Measurements from ENCODE around the gene DSG4. TPM values are rescaled to one million over a fixed set of nuclear protein-coding genes. Genes with fewer than 3 reads are reported as not detected.

DSG4 gene
- total RNA-seq, 2 experiments from 2014 or later: not detected

GRCh38 chr18:31436825-31437224, 60.2 kb downstream of the DSG4 start:
- ATAC-seq: no peak
- ChIA-PET CTCF (no interaction called here), POLR2A (no interaction called here)
- Mint-ChIP-seq H3K36me3 (ENCODE audit: low read depth) (no peaks in the 10 kb centered on the region), H3K27ac (no peak overlapping the region), H3K9me3 (ENCODE audit: insufficient read depth) (peaks cover 3% of the 10 kb centered on the region), H3K27me3 (ENCODE audit: low read depth) (no peaks in the 10 kb centered on the region), H3K4me3 (no peak overlapping the region), H3K4me1 (ENCODE audit: low read depth) (no peaks in the 10 kb centered on the region)
- no peak for DNase-seq

GRCh38 chr18:31438402-31438801, 61.8 kb downstream of the DSG4 start:
- no peak for ATAC-seq
- no peak overlapping the region for H3K27ac Mint-ChIP-seq
- H3K9me3 Mint-ChIP-seq (ENCODE audit: insufficient read depth): no peaks in the 10 kb centered on the region
- H3K36me3 Mint-ChIP-seq (ENCODE audit: low read depth): no peaks in the 10 kb centered on the region
- ChIA-PET POLR2A (no interaction called here), CTCF (no interaction called here)
- no peaks in the 10 kb centered on the region for H3K4me1 Mint-ChIP-seq (ENCODE audit: low read depth)
- no peak overlapping the region for H3K4me3 Mint-ChIP-seq
- DNase-seq: no peak
- no peaks in the 10 kb centered on the region for H3K27me3 Mint-ChIP-seq (ENCODE audit: low read depth)

GRCh38 chr18:31439807-31440325, 63.3 kb downstream of the DSG4 start:
- H3K27me3 Mint-ChIP-seq (ENCODE audit: low read depth): no peaks in the 10 kb centered on the region
- H3K36me3 Mint-ChIP-seq (ENCODE audit: low read depth): no peaks in the 10 kb centered on the region
- H3K9me3 Mint-ChIP-seq (ENCODE audit: insufficient read depth): no peaks in the 10 kb centered on the region
- no peaks in the 10 kb centered on the region for H3K4me1 Mint-ChIP-seq (ENCODE audit: low read depth)
- ChIA-PET CTCF (interaction anchor here (1.6 kb wide), 1 partner anchor 16 kb away, joined by 5 read pairs; no protein-coding TSS in a partner anchor), POLR2A (no interaction called here)
- DNase-seq (no peak), ATAC-seq (no peak)
- H3K27ac Mint-ChIP-seq: no peak overlapping the region
- H3K4me3 Mint-ChIP-seq: no peak overlapping the region

- H3K4me3 Mint-ChIP-seq: no peak overlapping the region
- DNase-seq: no peak
- no peaks in the 10 kb centered on the region for H3K9me3 Mint-ChIP-seq (ENCODE audit: insufficient read depth)
- no peak for ATAC-seq
- H3K27me3 Mint-ChIP-seq (ENCODE audit: low read depth): no peaks in the 10 kb centered on the region
- no peaks in the 10 kb centered on the region for H3K4me1 Mint-ChIP-seq (ENCODE audit: low read depth)
- CTCF ChIA-PET: no interaction called here
- no peak overlapping the region for H3K27ac Mint-ChIP-seq
- H3K36me3 Mint-ChIP-seq (ENCODE audit: low read depth): no peaks in the 10 kb centered on the region
- POLR2A ChIA-PET: no interaction called here
Measured at GRCh38 chr18:31440787-31441186, 64.2 kb downstream of the DSG4 start.

- H3K4me3 Mint-ChIP-seq: no peak overlapping the region
- no peaks in the 10 kb centered on the region for H3K9me3 Mint-ChIP-seq (ENCODE audit: insufficient read depth)
- no peaks in the 10 kb centered on the region for H3K36me3 Mint-ChIP-seq (ENCODE audit: low read depth)
- H3K27ac Mint-ChIP-seq: no peak overlapping the region
- DNase-seq (no peak), ATAC-seq (no peak)
- no peaks in the 10 kb centered on the region for H3K4me1 Mint-ChIP-seq (ENCODE audit: low read depth)
- ChIA-PET CTCF (no interaction called here), POLR2A (no interaction called here)
- H3K27me3 Mint-ChIP-seq (ENCODE audit: low read depth): no peaks in the 10 kb centered on the region
Measured at GRCh38 chr18:31441493-31441892, 64.9 kb downstream of the DSG4 start.

GRCh38 chr18:31444142-31444541, 67.6 kb downstream of the DSG4 start:
- DNase-seq (no peak), ATAC-seq (no peak)
- no peaks in the 10 kb centered on the region for H3K27me3 Mint-ChIP-seq (ENCODE audit: low read depth)
- H3K36me3 Mint-ChIP-seq (ENCODE audit: low read depth): no peaks in the 10 kb centered on the region
- no peaks in the 10 kb centered on the region for H3K4me1 Mint-ChIP-seq (ENCODE audit: low read depth)
- H3K4me3 Mint-ChIP-seq: no peak overlapping the region
- no peak overlapping the region for H3K27ac Mint-ChIP-seq
- ChIA-PET CTCF (no interaction called here), POLR2A (no interaction called here)
- no peaks in the 10 kb centered on the region for H3K9me3 Mint-ChIP-seq (ENCODE audit: insufficient read depth)

GRCh38 chr18:31445908-31446307, 69.3 kb downstream of the DSG4 start:
- Mint-ChIP-seq H3K4me3 (no peak overlapping the region), H3K9me3 (ENCODE audit: insufficient read depth) (no peaks in the 10 kb centered on the region), H3K27ac (no peak overlapping the region), H3K27me3 (ENCODE audit: low read depth) (no peaks in the 10 kb centered on the region), H3K4me1 (ENCODE audit: low read depth) (no peaks in the 10 kb centered on the region), H3K36me3 (ENCODE audit: low read depth) (no peaks in the 10 kb centered on the region)
- DNase-seq (no peak), ATAC-seq (no peak)
- ChIA-PET POLR2A (no interaction called here), CTCF (no interaction called here)

GRCh38 chr18:31446854-31447253, 70.3 kb downstream of the DSG4 start:
- Mint-ChIP-seq H3K4me3 (no peak overlapping the region), H3K9me3 (ENCODE audit: insufficient read depth) (no peaks in the 10 kb centered on the region), H3K36me3 (ENCODE audit: low read depth) (no peaks in the 10 kb centered on the region), H3K27ac (no peak overlapping the region), H3K4me1 (ENCODE audit: low read depth) (no peaks in the 10 kb centered on the region), H3K27me3 (ENCODE audit: low read depth) (no peaks in the 10 kb centered on the region)
- DNase-seq (no peak), ATAC-seq (no peak)
- ChIA-PET CTCF (no interaction called here), POLR2A (no interaction called here)

- H3K36me3 Mint-ChIP-seq (ENCODE audit: low read depth): no peaks in the 10 kb centered on the region
- no peak within 1 kb of the TSS for H3K27ac Mint-ChIP-seq
- no peaks in the 10 kb centered on the region for H3K4me1 Mint-ChIP-seq (ENCODE audit: low read depth)
- ChIA-PET POLR2A (no interaction called here), CTCF (no interaction called here)
- no peaks in the 10 kb centered on the region for H3K9me3 Mint-ChIP-seq (ENCODE audit: insufficient read depth)
- ATAC-seq (no peak), DNase-seq (no peak)
- H3K27me3 Mint-ChIP-seq (ENCODE audit: low read depth): no peaks in the 10 kb centered on the region
- no peak within 1 kb of the TSS for H3K4me3 Mint-ChIP-seq
Measured at GRCh38 chr18:31447530-31448191, 71.1 kb downstream of the DSG4 start, which contains the start of gene DSG3. Gene DSG3 (plus strand): TSS chr18:31447741. CDS start chr18:31447878, 137 bp downstream.

- H3K9me3 Mint-ChIP-seq (ENCODE audit: insufficient read depth): no peaks in the 10 kb centered on the region
- H3K36me3 Mint-ChIP-seq (ENCODE audit: low read depth): no peaks in the 10 kb centered on the region
- ChIA-PET CTCF (no interaction called here), POLR2A (no interaction called here)
- no peaks in the 10 kb centered on the region for H3K4me1 Mint-ChIP-seq (ENCODE audit: low read depth)
- no peak overlapping the region for H3K27ac Mint-ChIP-seq
- ATAC-seq (no peak), DNase-seq (no peak)
- no peak overlapping the region for H3K4me3 Mint-ChIP-seq
- no peaks in the 10 kb centered on the region for H3K27me3 Mint-ChIP-seq (ENCODE audit: low read depth)
Measured at GRCh38 chr18:31450409-31450808, 73.8 kb downstream of the DSG4 start.

GRCh38 chr18:31451625-31452024, 75.0 kb downstream of the DSG4 start:
- H3K27me3 Mint-ChIP-seq (ENCODE audit: low read depth): no peaks in the 10 kb centered on the region
- ChIA-PET CTCF (no interaction called here), POLR2A (no interaction called here)
- H3K4me1 Mint-ChIP-seq (ENCODE audit: low read depth): no peaks in the 10 kb centered on the region
- no peak overlapping the region for H3K4me3 Mint-ChIP-seq
- DNase-seq: no peak
- ATAC-seq: no peak
- no peaks in the 10 kb centered on the region for H3K9me3 Mint-ChIP-seq (ENCODE audit: insufficient read depth)
- H3K36me3 Mint-ChIP-seq (ENCODE audit: low read depth): no peaks in the 10 kb centered on the region
- H3K27ac Mint-ChIP-seq: no peak overlapping the region

GRCh38 chr18:31454066-31454708, 77.6 kb downstream of the DSG4 start:
- no peaks in the 10 kb centered on the region for H3K9me3 Mint-ChIP-seq (ENCODE audit: insufficient read depth)

More at GRCh38 chr18:31454066-31454708, 77.6 kb downstream of the DSG4 start:
- no peak for ATAC-seq
- Mint-ChIP-seq H3K4me3 (no peak overlapping the region), H3K4me1 (ENCODE audit: low read depth) (no peaks in the 10 kb centered on the region), H3K36me3 (ENCODE audit: low read depth) (no peaks in the 10 kb centered on the region), H3K27ac (no peak overlapping the region), H3K27me3 (ENCODE audit: low read depth) (no peaks in the 10 kb centered on the region)
- no peak for DNase-seq
- ChIA-PET POLR2A (no interaction called here), CTCF (no interaction called here)

All from activated CD8-positive, alpha-beta T cell treated with anti-CD3 and anti-CD28 coated beads, Interleukin-2, amount 10 ng/mL, durations not matched to agents 7 days and 5 days (primary cell).